Measurements from ENCODE around the gene NUP214.

Gene NUP214

DNA sequence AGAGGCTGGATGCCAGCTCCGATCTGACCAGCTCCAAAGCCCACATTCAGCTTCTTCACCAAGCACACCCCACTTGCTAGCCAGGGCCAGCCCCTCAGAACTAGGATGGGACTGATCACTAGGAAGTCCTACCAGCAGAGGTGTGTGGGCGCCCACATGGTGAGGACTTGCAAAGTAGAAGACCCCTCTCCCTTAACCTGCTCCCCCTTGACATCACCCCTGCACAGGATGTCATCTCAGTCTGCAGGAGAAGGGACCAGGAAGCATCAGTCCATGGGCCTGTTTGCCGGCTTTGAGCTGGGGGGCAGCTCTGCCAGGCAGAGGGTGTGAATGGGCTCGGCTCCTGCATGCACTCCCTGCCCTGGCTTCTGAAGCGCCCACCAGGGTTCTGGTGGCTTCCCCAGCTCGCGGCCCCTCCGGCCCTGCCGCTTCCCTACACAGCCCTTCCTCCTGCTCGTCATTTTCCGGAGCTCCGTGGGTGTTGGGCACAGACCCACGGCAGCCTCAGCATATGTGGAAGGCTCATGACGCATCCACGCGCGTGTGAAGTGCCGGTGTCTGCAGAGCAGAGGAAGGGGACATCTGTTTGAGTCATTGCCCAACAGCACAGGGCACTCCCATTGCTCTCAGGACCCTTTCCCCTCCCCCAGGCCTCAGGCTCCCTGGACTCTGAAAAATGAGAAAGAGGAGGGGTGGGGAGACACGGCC lies 154.6 kb downstream of the NUP214 start:
- TF ChIP-seq, protein P1, sequence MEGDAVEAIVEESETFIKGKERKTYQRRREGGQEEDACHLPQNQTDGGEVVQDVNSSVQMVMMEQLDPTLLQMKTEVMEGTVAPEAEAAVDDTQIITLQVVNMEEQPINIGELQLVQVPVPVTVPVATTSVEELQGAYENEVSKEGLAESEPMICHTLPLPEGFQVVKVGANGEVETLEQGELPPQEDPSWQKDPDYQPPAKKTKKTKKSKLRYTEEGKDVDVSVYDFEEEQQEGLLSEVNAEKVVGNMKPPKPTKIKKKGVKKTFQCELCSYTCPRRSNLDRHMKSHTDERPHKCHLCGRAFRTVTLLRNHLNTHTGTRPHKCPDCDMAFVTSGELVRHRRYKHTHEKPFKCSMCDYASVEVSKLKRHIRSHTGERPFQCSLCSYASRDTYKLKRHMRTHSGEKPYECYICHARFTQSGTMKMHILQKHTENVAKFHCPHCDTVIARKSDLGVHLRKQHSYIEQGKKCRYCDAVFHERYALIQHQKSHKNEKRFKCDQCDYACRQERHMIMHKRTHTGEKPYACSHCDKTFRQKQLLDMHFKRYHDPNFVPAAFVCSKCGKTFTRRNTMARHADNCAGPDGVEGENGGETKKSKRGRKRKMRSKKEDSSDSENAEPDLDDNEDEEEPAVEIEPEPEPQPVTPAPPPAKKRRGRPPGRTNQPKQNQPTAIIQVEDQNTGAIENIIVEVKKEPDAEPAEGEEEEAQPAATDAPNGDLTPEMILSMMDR (IDR thresholded peaks at IDR 0.05; ENCODE audit: low read depth, low read length) = no peak
- DNase-seq (ENCODE audit: extremely low read depth, low read depth) = no peak

DNA sequence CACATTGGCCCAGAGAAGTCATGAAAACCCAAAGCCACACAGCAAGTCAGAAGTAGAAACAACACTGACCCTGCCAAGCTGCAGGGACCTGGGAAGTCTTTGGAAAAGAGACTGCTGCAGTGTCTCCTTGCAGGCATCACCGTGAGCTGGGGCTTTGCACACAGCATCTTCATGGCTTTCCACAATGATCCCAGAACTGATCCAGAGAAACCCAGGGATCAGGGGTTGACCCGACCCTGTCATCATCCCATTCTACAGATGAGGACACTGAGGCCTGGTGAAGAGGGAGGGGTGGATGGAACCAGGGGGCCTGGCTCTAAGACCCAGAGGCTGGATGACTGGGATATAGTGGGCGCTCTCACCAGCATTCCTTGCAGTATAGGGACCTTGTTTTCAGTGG lies 155.3 kb downstream of the NUP214 start:
- DNase-seq (ENCODE audit: extremely low read depth, low read depth) = no peak
- TF ChIP-seq, protein P1 (IDR thresholded peaks at IDR 0.05; ENCODE audit: low read depth, low read length) = no peak

DNA sequence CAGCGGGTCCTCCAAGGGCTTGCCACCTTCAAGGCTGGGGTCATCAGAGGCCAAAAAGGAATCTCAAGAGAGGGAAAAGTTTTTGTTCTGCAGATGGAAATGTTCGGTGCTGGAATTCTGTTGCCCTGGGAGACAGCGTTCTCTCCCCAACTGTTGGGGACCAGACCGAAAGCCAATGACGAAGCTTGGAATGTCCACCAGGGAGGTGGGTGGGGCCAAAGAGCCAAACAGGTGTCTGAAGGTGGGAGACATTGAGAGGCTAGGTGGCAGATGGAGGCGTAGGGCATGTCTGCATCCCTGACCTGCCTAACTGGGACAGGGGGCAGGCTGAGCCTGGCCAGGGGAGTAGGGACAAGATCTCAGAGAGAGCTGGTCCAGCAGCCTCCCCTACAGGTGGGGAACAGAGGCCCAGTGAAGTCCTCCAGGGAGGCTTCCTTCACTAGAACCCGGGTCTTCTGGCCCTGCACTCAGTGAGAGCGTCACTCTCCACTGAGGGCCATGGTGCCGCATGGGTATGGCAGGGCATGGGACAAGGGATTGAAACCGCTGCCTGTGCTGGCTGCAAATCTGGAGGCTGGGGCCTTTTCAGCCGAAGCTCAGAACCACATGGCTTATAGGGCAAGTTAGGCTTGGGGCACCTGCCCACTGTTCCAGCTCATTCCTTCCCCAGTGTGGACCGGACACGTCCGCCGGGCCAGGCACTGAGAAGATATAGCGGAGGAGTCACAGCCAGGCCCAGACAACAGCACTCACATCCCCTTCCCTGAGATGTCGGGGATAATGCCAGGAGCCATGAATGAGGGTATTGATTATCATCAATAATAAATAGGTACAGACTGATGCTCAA lies 156.0 kb downstream of the NUP214 start:
- TF ChIP-seq, protein P1 (IDR thresholded peaks at IDR 0.05; ENCODE audit: low read depth, low read length) = no peak
- DNase-seq (ENCODE audit: extremely low read depth, low read depth) = no peak

DNA sequence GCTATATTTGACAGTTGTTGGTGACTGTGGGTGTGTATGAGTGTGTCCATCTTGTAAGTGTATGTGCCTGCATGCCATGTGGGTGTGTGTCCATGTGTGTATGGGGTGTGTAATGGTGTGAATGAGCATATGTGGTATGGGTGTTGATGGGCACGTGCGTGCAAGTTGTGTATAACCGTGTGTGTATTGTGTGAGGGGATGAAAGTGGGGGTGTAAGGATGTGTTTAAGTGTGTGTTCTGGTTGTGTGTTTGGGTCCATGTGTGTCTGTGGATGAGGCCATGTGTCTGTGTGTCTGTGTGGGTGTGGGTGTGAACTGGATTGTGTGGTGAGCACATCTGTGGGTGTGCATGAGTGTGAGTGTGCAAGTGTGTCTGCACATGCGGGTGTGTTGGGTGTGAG lies 156.8 kb downstream of the NUP214 start:
- no peak for DNase-seq (ENCODE audit: extremely low read depth, low read depth)
- TF ChIP-seq, protein P1 (IDR thresholded peaks at IDR 0.05; ENCODE audit: low read depth, low read length) = no peak

DNA sequence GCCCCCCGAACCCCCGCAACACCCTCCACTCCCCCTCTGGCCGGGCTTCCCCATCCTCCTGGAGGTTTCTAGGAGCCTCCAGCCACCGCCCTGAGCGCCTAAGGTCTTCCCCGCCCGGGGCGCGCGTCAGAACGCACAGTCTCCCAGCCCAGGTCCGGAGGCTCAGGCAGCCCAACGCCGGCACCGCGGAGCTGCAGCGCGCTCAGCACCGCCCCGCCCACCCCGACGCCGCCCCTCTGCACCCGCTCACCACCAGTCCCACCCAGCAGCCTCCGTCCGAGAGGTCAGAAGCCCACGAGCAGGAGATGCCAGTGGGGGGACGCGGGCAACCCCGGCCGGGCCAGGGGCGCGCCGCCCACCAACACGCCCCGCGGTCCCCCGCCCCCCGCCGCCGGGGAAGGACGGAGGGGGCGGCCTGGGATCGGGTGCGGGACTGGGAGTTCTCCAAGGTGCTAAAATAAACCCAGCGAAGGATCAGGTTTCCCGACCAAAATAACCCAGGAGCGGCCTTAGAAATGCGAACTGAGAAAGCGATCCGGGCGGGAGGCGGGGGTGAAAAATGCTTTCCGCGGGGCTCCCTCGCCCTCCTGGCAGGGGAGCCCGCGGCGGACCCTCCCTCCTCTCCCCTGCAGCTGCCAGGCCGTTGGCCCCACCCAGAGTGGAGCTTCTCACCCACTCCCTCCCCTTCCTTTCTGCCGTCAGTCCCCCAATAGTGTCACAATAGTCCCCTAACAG lies 157.5 kb downstream of the NUP214 start:
- no peak for DNase-seq (ENCODE audit: extremely low read depth, low read depth)
- TF ChIP-seq, protein P1 (IDR thresholded peaks at IDR 0.05; ENCODE audit: low read depth, low read length) = no peak
